ENCODE results near the gene PTPN7. TPM values are rescaled to one million over a fixed set of nuclear protein-coding genes. Genes with fewer than 3 reads are reported as not detected.

The PTPN7 gene
- total RNA-seq, 1 donor from 2014 or later: 2.5 TPM

Other genes with a start within 250 kb of the PTPN7 start
- gene LMOD1, start 214.1 kb downstream of the PTPN7 start, total RNA-seq: 41.6 TPM
- gene TIMM17A, start 205.1 kb downstream of the PTPN7 start, total RNA-seq: 28.7 TPM
- 42.8 TPM for gene RNPEP, start 178.0 kb downstream of the PTPN7 start, total RNA-seq
- 6.4 TPM for gene ELF3, start 150.0 kb downstream of the PTPN7 start, total RNA-seq
- 33.3 TPM for gene GPR37L1, start 37.7 kb downstream of the PTPN7 start, total RNA-seq
- 112 TPM for gene ARL8A, start 15.9 kb downstream of the PTPN7 start, total RNA-seq
- 0.53 TPM for gene LGR6, start 33.2 kb upstream of the PTPN7 start, total RNA-seq
- gene UBE2T, start 181.3 kb upstream of the PTPN7 start, total RNA-seq: 0.45 TPM
- gene PPP1R12B, start 188.1 kb upstream of the PTPN7 start, total RNA-seq: 271 TPM

All from sciatic nerve (tissue), 1 donor.